Motor neuron (in vitro differentiated cells): ENCODE data around the gene FBXW11. TPM values are rescaled to one million over a fixed set of nuclear protein-coding genes. Genes with fewer than 3 reads are reported as not detected.

ENCODE experiments used
- ATAC-seq, 8 experiments: fragments of 200-7000 bp; cut with Tn5 transposase; replicated peaks in 6 of 8; 2 replicates each; pipeline ENCODE4 v1.8.0; 2021; ENCODE audit warnings: mild to moderate bottlenecking in 8 of 8, moderate library complexity in 8 of 8
- H3K27ac ChIP-seq, 2 donors: fragments of 250-450 bp; sonication (Bioruptor Pico); 2 replicates each; pipeline ENCODE4 v1.9.0; 2021; ENCODE audit warnings: antibody characterized with exemption in 2 of 2, mild to moderate bottlenecking in 2 of 2, moderate library complexity in 1 of 2
- H3K4me1 ChIP-seq, 2 donors: fragments of 250-450 bp; sonication (Bioruptor Pico); replicated peaks in 1 of 2; 2 replicates each; pipeline ENCODE4 v1.6.1; 2021; ENCODE audit warnings: antibody characterized with exemption in 2 of 2, mild to moderate bottlenecking in 2 of 2, moderate library complexity in 1 of 2
- H3K4me3 ChIP-seq, 5 donors: fragments of 250-450 bp; sonication (Bioruptor Pico); 2 replicates each; pipeline ENCODE4 v1.9.0; 2021; ENCODE audit warnings: antibody characterized with exemption in 5 of 5, mild to moderate bottlenecking in 5 of 5, moderate library complexity in 4 of 5
- WGBS, 10 experiments: fragments of 450-650 bp; shearing (Covaris generic); methylation state at CpG; one replicate each; pipeline ENCODE4 v1.0.0; 2022; 5-methylcytosine and 5-hydroxymethylcytosine counted together
- in situ Hi-C, 9 experiments: fragments of 400-800 bp; cut with MboI; loops; one replicate each; pipeline ENCODE4 v1.15.0; 2021; ENCODE audit warnings: low sequenced_read_pairs in 9 of 9, low pct_unique_long_range_greater_than_20kb in 2 of 9; ENCODE audit not compliant: unreplicated experiment in 9 of 9
- total RNA-seq, 8 experiments: library from RNA; unstranded; fragments of 300-600 nt; gene quantifications; 2 replicates each; pipeline versions ENCODE4 v1.2.3 to v1.2.4, GENCODE V29; 2022

FBXW11 gene
- total RNA-seq, 8 experiments from 2014 or later: 43.5 to 86.7 (median 58.9) TPM

GRCh38 chr5:171840066-171840465 lies 166.4 kb downstream of the FBXW11 start:
- WGBS, 10 experiments: 0 to 62% methylated on average over 1 to 2 of the region's 2 CpGs; no CpG with 5 or more reads in 8 of the 10 experiments
- H3K27ac ChIP-seq: no peak overlapping the region
- H3K4me1 ChIP-seq: no peaks in the 10 kb centered on the region
- peak in 2 of 8 experiments; percentile 24 to 25 for ATAC-seq
- H3K4me3 ChIP-seq: no peak overlapping the region
- in situ Hi-C loops: loop anchor here in 1 of 9 experiments (25.0 kb wide), 1 partner anchor 228 kb away; no protein-coding TSS in a partner anchor

DNA sequence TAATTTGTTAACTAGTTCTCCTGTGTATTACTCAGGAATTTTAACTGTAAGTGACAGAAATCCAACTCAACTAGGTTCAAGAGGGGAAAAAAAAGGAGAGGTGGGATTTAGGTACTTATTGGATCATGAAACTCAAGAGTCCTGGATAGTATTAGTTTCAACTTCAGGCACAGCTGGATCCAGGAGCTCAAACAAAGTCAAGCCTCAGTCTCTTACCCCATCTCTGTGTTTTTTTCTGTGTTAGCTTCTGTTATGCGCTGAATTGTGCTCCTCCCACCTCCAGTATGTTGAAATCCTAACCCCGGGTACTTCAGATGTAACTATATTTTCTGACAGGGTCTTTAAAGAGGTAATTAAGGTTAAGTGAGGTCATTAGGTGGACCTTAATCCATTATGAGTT lies 167.3 kb downstream of the FBXW11 start:
- 20 to 90% (median 69%) methylated on average over 1 to 2 of the region's 2 CpGs; no CpG with 5 or more reads in 6 of the 10 experiments for WGBS, 10 experiments
- Histone ChIP-seq H3K4me3 (no peak overlapping the region), H3K27ac (no peak overlapping the region), H3K4me1 (no peaks in the 10 kb centered on the region)
- no peak for ATAC-seq
- in situ Hi-C loops: loop anchor here in 1 of 9 experiments (25.0 kb wide), 1 partner anchor 227 kb away; no protein-coding TSS in a partner anchor

- WGBS, 10 experiments: 20 to 90% (median 60%) methylated on average over 1 to 4 of the region's 12 CpGs; no CpG with 5 or more reads in 5 of the 10 experiments
- in situ Hi-C loops: loop anchor here in 1 of 9 experiments (25.0 kb wide), 1 partner anchor 226 kb away; no protein-coding TSS in a partner anchor
- Histone ChIP-seq H3K4me3 (no peak overlapping the region), H3K27ac (no peak overlapping the region), H3K4me1 (no peaks in the 10 kb centered on the region)
- peak in 1 of 8 experiments; percentile 33 for ATAC-seq
These were observed 168.4 kb downstream of the FBXW11 start for GRCh38 chr5:171838066-171838465.

- in situ Hi-C loops: loop anchor here in 1 of 9 experiments (25.0 kb wide), 1 partner anchor 225 kb away; no protein-coding TSS in a partner anchor
- ATAC-seq: no peak
- no peak overlapping the region for H3K4me3 ChIP-seq
- no peak overlapping the region for H3K27ac ChIP-seq
- H3K4me1 ChIP-seq: no peaks in the 10 kb centered on the region
These were observed 168.9 kb downstream of the FBXW11 start for GRCh38 chr5:171837522-171837921.

DNA sequence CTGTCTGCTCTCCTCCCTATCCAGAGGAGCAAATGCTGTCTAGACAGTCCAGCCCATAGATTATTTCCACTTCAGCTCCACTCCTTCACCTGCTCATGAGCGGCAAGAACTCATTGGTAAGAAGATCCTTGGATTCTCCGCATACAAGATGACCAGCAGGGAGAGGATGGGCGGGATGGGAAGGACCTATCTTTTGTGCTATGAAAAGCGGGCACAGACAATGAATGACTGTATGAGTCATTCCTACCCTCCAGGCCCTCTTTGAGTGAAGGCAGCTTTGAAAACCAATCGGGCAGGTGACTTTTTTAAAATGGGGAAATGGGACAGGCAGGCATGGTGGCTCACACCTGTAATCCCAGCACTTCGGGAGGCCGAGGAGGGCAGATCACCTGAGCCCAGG lies 171.4 kb downstream of the FBXW11 start:
- Histone ChIP-seq H3K4me3 (no peak overlapping the region), H3K27ac (no peak overlapping the region), H3K4me1 (no peaks in the 10 kb centered on the region)
- in situ Hi-C loops: loop anchor here in 1 of 9 experiments (25.0 kb wide), 1 partner anchor 223 kb away; no protein-coding TSS in a partner anchor
- WGBS, 10 experiments: 40 to 73% (median 60%) methylated on average over 1 to 6 of the region's 7 CpGs; no CpG with 5 or more reads in 2 of the 10 experiments
- ATAC-seq: no peak

DNA sequence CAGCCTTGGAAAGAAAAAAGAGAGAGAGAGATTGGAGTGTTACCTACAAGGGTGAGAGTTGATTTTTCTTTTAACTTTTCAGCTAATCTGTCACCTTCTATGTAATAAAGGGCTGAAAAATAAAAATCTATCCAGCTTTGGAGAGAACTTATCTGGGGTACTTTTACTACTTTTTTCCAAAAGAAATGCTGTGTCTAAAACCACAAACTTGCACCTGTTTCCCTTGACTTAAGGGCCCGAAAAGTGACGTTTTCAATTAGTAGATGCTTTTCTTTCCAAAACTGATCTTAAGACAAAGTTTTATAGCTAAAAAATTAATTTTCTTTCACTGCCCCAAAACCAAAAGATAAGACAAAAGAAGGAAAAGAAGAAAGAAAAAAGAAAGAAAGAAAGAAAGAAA lies 172.0 kb downstream of the FBXW11 start:
- no peak overlapping the region for H3K4me3 ChIP-seq
- no peak for ATAC-seq
- WGBS, 10 experiments: 54 to 100% (median 91%) methylated on average over 2 of the region's 2 CpGs; no CpG with 5 or more reads in 1 of the 10 experiments
- no peaks in the 10 kb centered on the region for H3K4me1 ChIP-seq
- no peak overlapping the region for H3K27ac ChIP-seq
- in situ Hi-C loops: loop anchor here in 1 of 9 experiments (25.0 kb wide), 1 partner anchor 222 kb away; no protein-coding TSS in a partner anchor

- in situ Hi-C loops: loop anchor here in 1 of 9 experiments (25.0 kb wide), 1 partner anchor 220 kb away; no protein-coding TSS in a partner anchor
- no peaks in the 10 kb centered on the region for H3K4me1 ChIP-seq
- H3K4me3 ChIP-seq: no peak overlapping the region
- no peak overlapping the region for H3K27ac ChIP-seq
- no peak for ATAC-seq
- 0 to 100% (median 62%) methylated on average over 1 to 2 of the region's 2 CpGs; no CpG with 5 or more reads in 1 of the 10 experiments for WGBS, 10 experiments
These were observed 173.7 kb downstream of the FBXW11 start for GRCh38 chr5:171832775-171833174.

DNA sequence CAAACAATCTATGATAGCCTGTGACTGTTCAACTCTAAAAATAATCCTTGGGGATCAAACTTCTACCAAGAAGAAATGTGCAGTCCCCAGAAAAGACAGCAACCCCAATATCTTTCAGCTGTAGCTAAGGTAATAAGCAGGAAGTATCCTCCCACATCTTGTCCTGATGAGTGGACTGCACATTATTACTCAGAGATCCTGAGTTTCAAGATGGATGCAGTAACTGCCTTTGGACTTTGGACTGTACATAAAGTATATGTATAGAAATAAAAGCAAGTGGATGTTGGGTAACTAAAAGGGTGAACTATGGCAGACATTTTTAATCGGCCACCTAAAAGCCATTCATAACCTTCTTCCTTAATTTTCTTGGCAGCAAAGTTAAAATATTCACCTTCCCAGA lies 175.8 kb downstream of the FBXW11 start:
- no peak overlapping the region for H3K4me3 ChIP-seq
- WGBS, 10 experiments: 55 to 100% (median 66%) methylated on average over 1 of the region's 1 CpG; no CpG with 5 or more reads in 4 of the 10 experiments
- H3K27ac ChIP-seq: no peak overlapping the region
- no peak for ATAC-seq
- in situ Hi-C loops: loop anchor here in 1 of 9 experiments (25.0 kb wide), 1 partner anchor 218 kb away; no protein-coding TSS in a partner anchor
- H3K4me1 ChIP-seq: peaks cover 0 to 2% of the 10 kb centered on the region in 2 donors

- no peak for ATAC-seq
- Histone ChIP-seq H3K4me3 (no peak overlapping the region), H3K27ac (no peak overlapping the region), H3K4me1 (peaks cover 0 to 2% of the 10 kb centered on the region in 2 donors)
- in situ Hi-C loops: loop anchor here in 1 of 9 experiments (25.0 kb wide), 1 partner anchor 215 kb away; no protein-coding TSS in a partner anchor
- 40 to 83% (median 80%) methylated on average over 1 to 9 of the region's 9 CpGs; no CpG with 5 or more reads in 2 of the 10 experiments for WGBS, 10 experiments
These were observed 179.3 kb downstream of the FBXW11 start for GRCh38 chr5:171827162-171827561.

GRCh38 chr5:171826132-171826531 lies 180.3 kb downstream of the FBXW11 start:
- in situ Hi-C loops: loop anchor here in 1 of 9 experiments (25.0 kb wide), 1 partner anchor 214 kb away; no protein-coding TSS in a partner anchor
- peak in 5 of 8 experiments; percentile 93 to 99 (median 96) for ATAC-seq
- Histone ChIP-seq H3K27ac (no peak overlapping the region), H3K4me1 (peaks cover 0 to 2% of the 10 kb centered on the region in 2 donors), H3K4me3 (no peak overlapping the region)
- 40 to 86% (median 67%) methylated on average over 1 to 5 of the region's 5 CpGs; no CpG with 5 or more reads in 3 of the 10 experiments for WGBS, 10 experiments

DNA sequence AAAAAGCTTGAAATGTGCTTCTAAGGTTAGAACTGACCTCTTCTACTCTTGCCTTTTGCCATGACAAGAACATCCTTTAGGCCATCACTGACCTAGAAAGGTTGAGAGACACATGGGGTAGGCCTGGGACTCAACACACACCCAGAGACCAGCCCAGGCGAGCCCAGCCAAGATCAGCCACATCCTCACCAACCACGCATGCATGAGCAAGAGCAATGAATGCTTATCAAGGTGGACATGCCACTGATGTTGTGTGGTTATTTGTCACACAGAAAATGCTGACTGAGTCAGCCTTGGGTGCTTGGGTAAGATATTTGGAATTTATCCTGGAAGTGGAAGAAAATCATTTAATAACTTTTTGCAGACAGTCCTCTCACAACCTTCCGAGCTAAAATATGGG lies 181.4 kb downstream of the FBXW11 start:
- in situ Hi-C loops: loop anchor here in 1 of 9 experiments (25.0 kb wide), 1 partner anchor 213 kb away; no protein-coding TSS in a partner anchor
- ATAC-seq: no peak
- Histone ChIP-seq H3K27ac (no peak overlapping the region), H3K4me3 (no peak overlapping the region), H3K4me1 (peaks cover 0 to 2% of the 10 kb centered on the region in 2 donors)
- 25 to 100% (median 96%) methylated on average over 1 to 2 of the region's 3 CpGs; no CpG with 5 or more reads in 2 of the 10 experiments for WGBS, 10 experiments

- ATAC-seq: no peak
- Histone ChIP-seq H3K4me1 (peaks cover 0 to 2% of the 10 kb centered on the region in 2 donors), H3K27ac (no peak overlapping the region), H3K4me3 (no peak overlapping the region)
- in situ Hi-C loops: no loop called here
- WGBS, 10 experiments: 20 to 100% (median 50%) methylated on average over 1 to 5 of the region's 5 CpGs; no CpG with 5 or more reads in 4 of the 10 experiments
These were observed 183.2 kb downstream of the FBXW11 start for GRCh38 chr5:171823269-171823668.

- WGBS, 10 experiments: 8 to 100% (median 80%) methylated on average over 1 to 4 of the region's 4 CpGs; no CpG with 5 or more reads in 3 of the 10 experiments
- no peak for ATAC-seq
- in situ Hi-C loops: no loop called here
These were observed 185.2 kb downstream of the FBXW11 start for GRCh38 chr5:171821286-171821685.

More at GRCh38 chr5:171821286-171821685, 185.2 kb downstream of the FBXW11 start:
- Histone ChIP-seq H3K4me1 (no peaks in the 10 kb centered on the region), H3K4me3 (no peak overlapping the region), H3K27ac (no peak overlapping the region)
